Stimulated activated naive CD8-positive, alpha-beta T cell treated with anti-CD3 and anti-CD28 coated beads, Interleukin-15, Interleukin-2, amounts not matched to agents 100 U/mL and 50 U/mL, for 24 hours (primary cell): ENCODE data around the gene IFITM1.
"Not testable (repeated sequence)": the region's sequence is repeated elsewhere in the genome, so short reads cannot be mapped to it uniquely, and the experiment has no call there.

Experiments
- ATAC-seq: fragments of 150-1000 bp; cut with Tn5 transposase; one replicate; pipeline ENCODE4 v1.10.0; 2021
- DNase-seq: peaks from one replicate; pipeline ENCODE4 v3.0.0; 2021

IFITM1 gene

DNA sequence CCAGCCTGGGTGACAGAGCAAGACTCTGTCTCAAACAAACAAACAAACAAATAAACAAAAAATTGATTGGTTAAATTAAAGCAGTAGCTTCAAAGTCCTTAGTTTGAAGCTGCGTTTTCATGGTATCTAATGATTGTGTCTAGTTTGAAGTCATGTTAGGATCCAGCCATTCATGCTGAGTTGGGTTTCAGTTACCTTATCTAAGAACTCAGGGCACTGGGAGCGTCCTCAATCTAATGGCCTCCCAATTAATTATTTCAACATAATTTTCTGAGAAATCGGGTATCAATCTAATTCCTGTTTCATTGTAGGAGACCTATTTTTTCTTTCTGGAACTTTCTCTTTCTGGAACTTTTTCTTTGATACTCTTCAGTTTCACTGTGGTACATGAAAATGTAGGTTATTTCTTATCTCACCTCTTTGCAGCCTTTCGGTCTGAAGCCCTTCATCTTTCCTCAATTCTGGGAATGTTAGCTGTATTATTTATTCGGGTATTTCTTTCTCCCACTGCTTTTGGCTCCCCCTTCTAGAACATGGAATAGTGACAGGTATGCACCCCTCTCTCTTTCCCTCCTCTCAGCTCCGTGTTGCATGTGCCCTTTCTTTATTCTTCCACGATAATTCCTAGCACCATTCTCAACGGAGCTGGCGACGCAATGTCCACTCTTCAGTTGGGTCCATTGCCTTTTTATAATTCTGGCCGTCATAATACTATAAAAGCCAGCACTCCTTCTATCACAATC, 31.2 kb downstream of the IFITM1 start:
- no peak for ATAC-seq
- DNase-seq: no peak

DNA sequence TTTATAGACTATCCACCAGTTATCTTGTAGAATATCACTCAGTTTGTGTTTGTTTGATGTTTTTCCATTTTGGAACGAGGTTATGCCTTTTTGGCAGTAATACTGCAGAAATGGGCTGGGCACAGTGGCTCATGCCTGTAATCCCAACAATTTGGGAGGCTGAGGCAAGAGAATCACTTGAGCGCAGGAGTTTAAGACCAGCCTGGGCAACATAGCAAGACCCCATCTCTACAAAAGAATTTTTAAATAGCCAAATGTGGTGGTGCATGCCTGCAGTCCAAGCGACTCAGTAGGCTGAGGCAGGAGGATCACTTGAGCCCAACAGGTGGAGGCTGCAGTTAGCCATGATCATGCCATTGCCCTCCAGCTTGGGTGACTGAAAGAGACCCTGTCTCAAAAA, 32.7 kb downstream of the IFITM1 start:
- no peak for ATAC-seq

DNA sequence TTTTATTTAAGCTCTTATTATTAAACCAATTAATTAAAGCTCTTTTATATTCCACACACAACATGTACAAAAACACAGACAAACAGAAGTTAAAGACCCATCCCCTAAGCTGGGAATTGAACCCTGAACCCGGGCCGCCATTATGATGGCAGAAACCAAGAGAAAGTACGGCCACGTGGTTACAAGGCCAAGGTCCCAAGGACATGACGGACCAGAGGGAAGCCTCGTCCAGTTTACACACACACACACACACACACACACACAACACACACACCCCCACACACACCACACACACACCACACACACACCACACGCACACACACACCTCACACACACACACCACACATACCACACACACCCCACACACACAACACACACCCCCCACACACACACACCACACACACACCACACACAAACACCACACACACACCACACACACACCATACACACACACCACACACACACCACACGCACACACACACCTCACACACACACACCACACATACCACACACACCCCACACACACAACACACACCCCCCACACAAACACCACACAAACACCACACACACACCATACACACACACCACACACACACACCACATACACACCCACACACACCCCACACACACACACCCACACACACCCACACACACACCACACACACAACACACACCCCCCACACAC, 35.6 kb downstream of the IFITM1 start:
- not testable (repeated sequence) for ATAC-seq

More for the DNA sequence above, 32.7 kb downstream of the IFITM1 start:
- DNase-seq: no peak

DNA sequence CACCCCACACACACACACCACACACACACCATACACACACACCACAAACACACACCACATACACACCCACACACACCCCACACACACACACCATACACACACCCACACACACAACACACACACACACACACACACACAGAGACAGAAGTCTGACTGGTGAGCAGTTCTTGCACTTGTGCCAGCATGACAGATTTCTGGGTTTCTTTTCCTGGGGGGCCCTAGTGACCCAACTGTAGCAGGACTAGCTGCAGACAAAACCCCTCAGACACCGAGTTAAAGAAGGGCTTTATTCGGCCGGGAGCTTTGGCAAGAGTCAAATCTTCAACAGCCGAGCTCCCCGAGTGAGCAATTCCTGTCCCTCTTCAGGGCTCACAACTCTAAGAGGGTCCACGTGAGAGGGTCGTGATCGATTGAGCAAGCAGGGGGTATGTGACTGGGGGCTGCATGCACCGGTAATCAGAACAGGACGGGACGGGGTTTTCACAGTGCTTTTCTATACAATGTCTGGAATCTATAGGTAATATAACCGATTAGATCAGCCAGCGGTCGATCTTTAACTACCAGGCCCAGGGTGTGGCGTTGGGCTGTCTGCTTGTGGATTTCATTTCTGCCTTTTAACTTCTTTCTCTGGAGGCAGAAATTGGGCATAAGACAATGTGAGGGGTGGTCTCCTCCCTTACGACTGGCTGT, 36.3 kb downstream of the IFITM1 start:
- not testable (repeated sequence) for ATAC-seq

More for the DNA sequence above, 35.6 kb downstream of the IFITM1 start:
- not testable (repeated sequence) for DNase-seq

DNA sequence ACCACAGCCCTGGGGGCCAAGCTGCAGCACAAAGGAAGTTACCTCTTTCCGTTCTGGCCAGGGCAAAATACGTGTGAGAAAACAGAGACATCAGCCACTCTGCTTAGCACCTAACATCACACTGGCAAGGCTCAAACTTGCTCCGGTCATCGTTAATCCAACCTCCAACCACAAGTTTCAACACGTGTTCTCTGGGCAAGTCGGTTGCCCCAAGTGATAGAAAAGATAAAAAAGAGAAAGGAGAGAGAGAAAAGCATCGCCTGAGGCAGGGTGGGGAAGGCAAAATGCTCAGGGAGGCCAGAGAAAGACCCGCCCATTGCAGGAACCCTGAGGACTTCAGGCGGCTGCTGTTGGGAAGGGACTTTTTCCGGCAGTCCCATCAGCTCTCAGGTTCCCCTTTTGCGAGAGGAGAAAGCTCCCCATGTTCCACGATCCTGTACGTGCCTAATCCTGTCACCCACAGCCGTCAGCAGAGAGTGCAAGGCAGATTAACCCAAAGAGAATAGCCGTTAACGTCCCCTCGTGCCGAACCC, 36.9 kb downstream of the IFITM1 start:
- ATAC-seq: no peak
- no peak for DNase-seq

More for the DNA sequence above, 36.3 kb downstream of the IFITM1 start:
- DNase-seq: not testable (repeated sequence)

DNA sequence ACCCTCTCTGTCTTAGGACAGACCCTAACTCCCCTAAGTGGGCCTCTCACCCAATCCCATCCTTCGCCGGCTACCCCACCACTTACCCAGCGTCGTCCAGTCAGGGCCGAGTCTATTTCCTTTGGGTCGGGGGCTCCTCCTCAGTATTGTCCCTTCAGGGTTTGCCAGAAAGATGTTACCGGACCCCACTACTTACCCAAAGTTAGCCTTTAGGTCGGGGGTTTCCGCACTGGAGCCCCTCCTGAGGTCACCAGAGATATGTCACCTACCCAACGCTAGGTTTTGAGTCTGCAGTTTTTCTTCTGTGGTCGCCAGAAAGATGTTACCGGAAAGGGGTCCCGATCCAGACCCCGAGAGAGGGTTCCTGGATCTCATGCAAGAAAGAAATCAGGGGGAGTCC, 37.6 kb downstream of the IFITM1 start:
- no peak for ATAC-seq
- DNase-seq: no peak

DNA sequence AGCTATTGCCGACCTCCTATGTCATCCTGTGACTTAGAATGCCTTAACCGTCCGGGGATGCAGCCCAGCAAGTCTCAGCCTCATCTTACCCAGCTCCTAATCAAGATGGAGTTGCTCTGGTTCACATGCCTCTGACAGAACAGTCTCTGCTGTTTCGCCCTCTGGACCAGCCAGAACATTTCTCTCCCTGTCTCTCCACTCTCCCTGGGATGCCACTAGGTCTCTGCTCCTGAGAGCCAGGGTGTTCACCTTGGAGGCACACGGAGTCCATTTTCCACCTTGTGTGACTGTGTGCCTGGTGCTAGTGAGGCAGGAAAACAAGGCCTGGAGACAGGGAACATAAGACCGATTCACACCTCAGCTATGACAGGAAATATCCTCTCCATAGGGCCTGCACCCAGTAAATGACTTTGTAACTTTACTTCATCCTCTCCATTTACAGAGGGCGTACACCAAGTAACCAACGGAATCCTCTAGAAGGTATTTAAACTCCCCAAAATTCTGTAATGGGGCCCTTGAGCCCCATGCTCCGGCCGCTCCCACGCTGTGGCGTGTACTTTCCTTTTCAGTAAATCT, 38.7 kb downstream of the IFITM1 start:
- no peak for DNase-seq
- no peak for ATAC-seq

DNA sequence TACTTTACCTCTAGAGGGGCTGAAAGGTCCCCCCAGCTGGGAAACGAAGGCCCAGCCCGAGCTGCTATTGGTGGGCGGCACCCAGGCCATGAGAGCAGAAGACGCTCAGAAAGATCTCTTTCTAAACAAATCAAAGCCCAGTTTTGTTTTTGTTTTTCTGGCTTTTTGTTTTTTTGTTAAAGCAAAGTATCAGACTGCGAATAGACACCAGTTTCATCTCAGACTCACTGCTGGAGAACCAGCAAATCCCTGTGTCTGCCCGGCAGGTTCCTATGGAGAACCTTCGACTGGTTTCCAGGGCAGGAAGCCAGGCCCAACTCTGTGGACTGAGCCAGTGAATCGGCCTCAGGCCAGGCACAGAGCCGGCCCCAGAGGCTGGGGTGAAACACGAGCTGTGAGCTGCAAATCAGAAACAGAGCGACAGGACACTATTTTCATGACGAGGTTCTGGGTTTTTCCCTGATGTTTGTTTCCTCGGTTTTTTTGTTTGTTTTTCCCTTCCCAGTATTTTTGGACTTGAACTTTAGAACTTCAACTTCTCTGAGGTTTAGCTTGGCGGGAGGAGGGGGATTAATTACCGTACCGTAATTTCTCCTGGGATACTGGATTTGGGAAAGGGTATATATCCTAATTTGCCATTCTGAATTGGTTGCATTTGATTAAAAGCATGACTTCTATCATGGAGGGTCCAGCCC, 39.5 kb downstream of the IFITM1 start:
- DNase-seq (no peak), ATAC-seq (no peak)

DNA sequence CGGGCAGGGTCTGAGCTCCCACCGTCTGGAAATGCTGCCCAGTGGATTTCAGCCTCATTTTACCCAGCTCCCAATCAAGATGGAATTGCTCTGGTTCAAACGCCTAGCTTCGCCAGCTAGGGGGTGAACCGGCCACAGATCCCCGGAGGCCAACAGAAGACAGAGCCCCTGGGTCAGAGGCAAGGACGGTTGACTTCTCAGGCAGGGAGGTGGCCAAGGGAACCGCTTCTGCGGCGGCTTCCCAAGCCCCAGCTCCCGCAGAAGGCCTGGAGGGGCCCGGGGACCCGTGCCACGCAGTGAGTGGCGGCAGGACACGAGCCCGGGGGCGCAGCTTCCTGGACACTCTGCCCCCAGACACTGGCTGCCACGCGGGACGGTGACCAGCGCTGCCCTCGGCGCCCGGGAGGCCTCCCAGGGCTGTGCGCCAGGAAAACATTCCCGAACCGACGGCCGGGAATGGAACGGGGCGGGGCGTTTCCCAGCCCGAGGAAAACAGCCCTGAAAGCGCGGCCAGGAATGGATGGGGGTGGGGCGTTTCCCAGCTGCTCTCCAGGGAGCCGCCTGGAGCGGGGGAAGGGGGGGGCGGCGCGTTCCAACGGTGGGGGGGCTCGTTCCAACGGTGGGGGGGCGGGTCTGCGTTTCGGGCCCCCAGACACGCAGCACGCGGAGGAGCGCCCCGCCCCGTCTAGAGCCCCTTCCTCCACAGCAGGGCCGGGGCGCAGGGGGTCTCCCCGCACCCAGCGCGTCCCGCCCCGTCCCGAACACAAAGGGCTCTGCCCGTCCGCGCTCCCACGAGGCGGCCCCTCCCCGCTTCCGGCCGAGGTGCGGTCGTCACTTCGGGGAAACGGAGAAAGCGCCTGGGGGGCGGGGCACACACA, 42.0 kb downstream of the IFITM1 start:
- DNase-seq (peak; percentile 90), ATAC-seq (peak; percentile 66)

DNA sequence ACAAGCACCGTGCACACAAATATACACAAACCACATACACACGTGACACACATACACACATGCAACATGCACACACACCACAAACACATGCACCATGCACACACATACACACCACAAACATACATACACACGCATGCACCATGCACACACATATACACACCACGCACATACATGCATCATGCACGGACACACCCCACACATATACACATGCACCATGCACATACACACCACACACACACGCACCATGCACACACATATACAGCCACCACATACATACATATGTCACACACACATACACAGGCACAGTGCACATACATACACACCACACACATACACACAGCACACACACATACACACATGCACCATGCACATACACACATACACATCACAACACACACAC, 42.8 kb downstream of the IFITM1 start:
- no peak for DNase-seq
- ATAC-seq: no peak

DNA sequence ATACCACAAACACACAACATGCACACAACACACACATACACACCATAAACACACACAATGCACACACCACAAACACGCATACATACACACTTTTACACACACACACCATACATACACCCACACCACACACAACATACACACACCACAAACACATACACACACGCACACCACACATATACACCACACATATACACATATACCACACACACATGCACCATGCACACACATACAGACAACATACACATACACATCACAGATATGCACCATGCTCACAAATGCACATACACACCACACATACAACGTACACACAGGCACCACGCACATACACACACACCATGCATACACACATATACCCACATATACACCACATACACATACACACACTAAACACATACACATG, 43.7 kb downstream of the IFITM1 start:
- no peak for DNase-seq
- ATAC-seq: no peak

DNA sequence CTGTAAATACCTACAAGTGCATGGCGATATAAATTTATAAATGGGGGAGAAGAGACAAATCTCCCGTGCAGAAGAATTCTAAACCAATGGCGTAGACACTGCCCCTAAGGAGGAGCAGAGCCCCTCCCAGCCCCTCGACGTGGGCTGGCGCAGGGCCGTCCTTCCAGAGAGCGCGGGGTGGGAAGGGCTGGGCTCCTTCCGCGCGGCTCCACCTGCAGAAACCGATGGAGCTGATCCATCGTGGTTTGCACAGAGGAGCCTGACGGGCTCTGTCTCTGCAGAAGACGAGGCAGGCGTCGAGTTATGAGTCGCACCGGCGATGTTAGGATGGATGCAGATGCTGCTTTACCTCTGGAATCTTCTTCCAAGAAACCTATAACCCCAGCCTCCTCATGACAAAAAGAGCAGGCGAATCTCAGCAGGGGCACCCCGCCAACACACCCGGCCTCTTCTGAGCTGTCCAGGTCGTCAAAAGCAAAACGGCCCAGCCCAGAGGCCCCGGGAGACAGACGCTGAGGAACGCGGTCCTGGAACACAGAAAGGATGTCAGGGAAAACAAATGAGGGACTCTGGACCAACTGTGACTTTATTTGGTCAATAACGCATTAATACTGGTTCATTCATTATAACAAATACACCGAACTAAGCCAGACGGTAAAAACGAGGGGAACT, 44.4 kb downstream of the IFITM1 start:
- ATAC-seq (no peak), DNase-seq (no peak)

DNA sequence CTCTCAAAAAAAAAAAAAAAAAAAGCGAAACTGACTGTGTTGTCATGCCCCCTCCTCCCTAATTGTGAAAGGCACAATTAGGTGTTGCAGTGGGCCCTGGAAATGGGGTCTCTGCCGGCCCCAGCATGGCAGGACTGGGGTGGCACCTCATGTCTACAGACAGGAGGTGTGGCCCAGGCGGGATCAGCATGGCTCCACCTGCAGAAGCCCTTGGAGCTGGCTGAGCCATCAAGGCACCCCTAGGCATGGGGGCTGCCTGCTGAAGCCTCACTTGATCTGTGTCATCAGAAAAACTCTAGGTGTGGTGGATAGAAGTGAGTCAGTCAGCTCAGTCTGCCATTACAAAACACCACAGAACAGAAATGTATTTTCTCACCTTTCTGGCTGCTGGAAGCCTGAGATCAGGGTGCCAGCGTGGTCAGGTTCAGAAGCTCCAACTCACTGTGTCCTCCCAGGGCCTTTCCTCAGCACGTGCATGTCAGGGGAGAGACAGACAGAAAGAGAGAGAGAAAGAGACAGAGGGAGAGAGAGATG, 45.4 kb downstream of the IFITM1 start:
- DNase-seq (peak; percentile 50), ATAC-seq (peak; percentile 57)

DNA sequence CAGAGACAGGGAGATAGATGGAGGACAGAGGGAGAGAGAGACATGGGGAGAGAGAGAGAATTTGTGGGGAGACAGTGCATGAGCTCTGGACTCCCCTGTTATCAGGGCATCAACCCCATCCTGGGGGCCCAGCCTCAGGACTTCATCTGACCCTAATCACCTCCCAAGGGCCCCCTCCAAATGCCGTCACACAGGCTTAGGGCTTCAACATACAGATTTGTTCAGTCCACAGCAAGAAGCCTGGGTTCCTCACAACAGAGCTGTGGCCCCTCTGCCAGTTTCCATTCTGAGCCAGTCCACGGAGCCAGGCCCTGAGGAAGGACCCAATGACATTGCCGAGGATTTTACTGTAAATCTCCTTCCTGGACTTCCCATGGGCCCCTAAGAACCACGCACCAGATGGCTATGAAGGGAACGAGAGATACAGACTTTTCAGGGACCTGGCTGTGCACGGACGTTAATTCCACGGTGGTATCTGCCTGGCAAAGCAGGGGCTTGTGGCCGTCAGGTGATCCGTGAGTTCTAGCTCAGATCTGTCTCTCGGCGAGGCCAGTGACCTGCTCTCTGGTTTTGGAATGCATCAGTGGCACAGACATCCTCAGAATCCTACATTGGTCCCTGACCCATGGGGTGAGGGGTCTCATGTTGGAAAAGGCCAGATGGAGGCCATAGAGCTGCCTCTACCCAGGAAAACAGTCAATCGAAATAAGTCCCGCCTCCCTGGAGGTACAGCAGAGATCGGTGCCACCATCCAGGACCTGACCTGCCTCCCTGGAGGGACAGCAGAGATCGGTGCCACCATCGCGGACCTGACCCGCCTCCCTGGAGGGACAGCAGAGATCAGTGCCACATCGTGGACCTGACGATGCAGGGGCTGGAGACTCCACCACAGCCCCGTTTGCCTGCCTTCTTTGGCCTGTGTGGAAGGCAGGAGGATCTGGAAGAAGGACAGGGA, 46.8 kb downstream of the IFITM1 start:
- no peak for ATAC-seq
- no peak for DNase-seq

DNA sequence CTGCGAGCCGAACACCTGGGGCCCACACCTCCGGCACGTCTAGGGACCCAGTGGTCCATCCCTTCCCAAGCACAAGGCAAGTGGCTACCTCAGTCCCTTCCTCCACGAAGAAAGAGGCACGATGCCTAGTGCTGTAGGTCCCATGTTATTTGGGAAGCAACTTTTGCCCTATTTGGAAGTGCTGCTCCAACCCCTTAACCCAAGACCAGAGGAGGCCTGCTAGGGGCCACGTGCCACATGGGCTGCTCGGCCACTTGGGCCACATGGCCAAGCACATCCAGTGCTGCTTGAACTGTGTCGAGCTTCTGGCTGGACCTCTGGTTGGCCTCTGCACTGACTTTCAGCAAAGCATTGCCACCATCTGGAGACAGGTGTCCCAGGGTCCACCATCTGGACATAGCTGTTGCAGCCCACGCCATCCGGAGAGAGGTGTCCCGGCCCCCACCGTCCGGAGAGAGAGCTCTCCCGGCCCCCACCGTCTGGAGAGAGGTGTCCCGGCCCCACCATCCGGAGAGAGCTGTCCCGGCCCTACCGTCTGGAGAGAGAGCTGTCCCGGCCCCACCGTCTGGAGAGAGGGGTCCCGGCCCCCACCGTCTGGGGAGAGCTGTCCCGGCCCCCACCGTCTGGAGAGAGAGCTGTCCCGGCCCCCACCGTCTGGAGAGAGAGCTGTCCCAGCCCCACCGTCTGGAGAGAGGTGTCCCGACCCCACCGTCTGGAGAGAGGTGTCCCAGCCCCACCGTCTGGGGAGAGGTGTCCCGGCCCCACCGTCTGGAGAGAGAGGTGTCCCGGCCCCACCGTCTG, 49.0 kb downstream of the IFITM1 start:
- ATAC-seq (no peak), DNase-seq (no peak)

DNA sequence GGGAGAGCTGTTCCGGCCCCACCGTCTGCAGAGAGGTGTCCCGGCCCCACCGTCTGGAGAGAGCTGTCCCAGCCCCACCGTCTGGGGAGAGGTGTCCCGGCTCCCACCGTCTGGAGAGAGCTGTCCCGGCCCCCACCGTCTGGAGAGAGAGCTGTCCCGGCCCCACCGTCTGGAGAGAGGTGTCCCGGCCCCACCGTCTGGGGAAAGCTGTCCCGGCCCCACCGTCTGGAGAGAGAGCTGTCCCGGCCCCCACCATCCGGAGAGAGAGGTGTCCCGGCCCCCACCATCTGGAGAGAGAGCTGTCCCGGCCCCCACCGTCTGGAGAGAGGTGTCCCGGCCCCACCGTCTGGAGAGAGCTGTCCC, 49.6 kb downstream of the IFITM1 start:
- ATAC-seq, DNase-seq: not testable (repeated sequence)

DNA sequence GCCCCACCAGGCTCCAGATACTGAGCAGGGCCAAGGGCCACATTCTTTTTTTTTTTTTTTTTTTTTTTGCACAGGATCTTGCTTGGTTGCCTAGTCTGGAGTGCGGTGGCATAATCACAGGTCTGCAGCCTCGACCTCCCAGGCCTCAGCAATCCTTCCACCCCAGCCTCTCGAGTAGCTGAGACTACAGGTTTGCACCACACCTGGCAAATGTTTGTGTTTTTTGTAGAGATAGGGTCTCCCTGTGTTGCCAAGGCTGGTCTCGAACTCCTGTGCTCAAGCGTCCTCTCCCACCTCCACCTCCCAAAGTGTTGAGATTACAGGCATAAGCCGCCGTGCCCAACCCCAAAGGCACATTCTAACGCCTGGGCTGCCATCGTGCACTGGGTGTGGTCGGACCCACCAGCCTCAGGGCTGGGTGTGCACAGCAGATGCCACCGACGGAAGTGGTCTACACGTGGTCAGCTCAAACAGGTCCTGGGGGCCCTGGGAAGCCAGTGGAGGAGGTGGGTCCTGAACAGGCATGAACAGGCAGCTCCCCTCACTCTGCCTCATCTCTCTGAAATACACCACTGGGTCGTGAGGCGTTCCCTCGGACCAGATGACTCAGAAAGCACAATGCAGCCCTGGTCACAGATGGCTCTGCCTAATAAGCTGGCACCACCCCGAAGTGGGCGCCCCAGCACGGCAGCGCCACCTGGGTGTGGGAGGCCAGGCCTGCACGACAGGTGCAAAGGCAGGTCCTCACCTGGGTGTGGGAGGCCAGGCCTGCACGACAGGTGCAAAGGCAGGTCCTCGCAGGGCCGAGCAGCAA, 50.3 kb downstream of the IFITM1 start:
- ATAC-seq: peak; percentile 66
- DNase-seq: peak; percentile 59
